ENCODE data around the gene SPATA13. TPM values are rescaled to one million over a fixed set of nuclear protein-coding genes. Genes with fewer than 3 reads are reported as not detected.

SPATA13 gene
- total RNA-seq, 1 experiment from 2014 or later, result 10.0 TPM

DNA sequence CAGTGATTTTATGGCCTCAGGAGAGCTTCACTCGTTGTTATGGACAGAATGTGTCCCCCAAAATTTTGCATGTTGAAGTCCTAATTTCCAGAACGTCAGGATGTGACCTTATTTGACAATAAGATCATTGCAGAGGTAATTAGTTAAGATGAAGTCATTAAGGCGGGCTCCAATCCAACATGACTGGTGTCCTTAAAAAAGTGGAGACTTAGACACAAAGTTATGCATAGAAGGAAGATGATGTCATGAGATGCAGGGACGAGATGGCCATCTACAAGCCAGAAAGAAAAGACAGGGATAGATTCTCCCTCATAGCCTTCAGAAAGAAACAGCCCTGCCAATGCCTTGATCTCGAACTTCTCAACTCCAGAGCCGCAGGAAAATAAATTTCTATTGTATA, 25.8 kb upstream of the SPATA13 start:
- in situ Hi-C loops (cut with HindIII; ENCODE audit: low pct_unique_long_range_greater_than_20kb, low sequenced_read_pairs), result no loop called here
- DNase-seq (ENCODE audit: low read depth), result no peak

GRCh38 chr13:24135674-24136300, 24.7 kb upstream of the SPATA13 start:
- in situ Hi-C loops (cut with HindIII; ENCODE audit: low pct_unique_long_range_greater_than_20kb, low sequenced_read_pairs), result no loop called here
- DNase-seq (ENCODE audit: low read depth), result no peak

- in situ Hi-C loops (cut with HindIII; ENCODE audit: low pct_unique_long_range_greater_than_20kb, low sequenced_read_pairs), result no loop called here
- DNase-seq (ENCODE audit: low read depth), result no peak
Measured at GRCh38 chr13:24138911-24139310, 21.6 kb upstream of the SPATA13 start.

DNA sequence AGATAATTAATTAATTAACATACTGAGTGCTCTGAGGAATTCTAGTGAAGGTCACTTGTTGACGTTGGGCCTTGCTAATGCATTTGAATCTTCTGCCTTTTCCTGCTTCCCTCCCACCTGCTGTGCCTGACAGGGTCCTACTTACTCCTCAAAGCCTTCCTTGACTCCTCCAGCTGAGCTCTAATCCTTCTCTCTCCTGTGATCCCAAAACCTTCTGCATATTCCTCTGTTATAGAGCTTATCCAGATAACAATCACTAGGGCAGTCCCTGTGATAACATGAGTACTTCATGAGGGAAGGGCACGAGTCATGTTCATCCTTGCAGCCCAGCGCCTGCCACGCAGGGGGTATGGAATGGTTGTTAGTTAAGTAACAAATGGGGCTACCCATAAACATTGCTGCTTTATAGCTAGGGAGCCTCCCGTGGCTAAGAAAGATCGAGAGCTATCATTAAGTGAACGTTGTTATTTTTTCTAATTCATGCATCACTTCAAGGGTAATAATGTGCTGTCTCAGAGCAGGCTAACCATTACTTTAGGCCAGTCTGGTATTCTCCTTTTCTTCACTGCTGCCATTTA, 19.1 kb upstream of the SPATA13 start:
- in situ Hi-C loops (cut with HindIII; ENCODE audit: low pct_unique_long_range_greater_than_20kb, low sequenced_read_pairs), result loop anchor here (10.0 kb wide), 1 partner anchor 73 kb away; no protein-coding TSS in a partner anchor
- no peak for DNase-seq (ENCODE audit: low read depth)

- no peak for DNase-seq (ENCODE audit: low read depth)
- in situ Hi-C loops (cut with HindIII; ENCODE audit: low pct_unique_long_range_greater_than_20kb, low sequenced_read_pairs), result loop anchor here (10.0 kb wide), 1 partner anchor 72 kb away; no protein-coding TSS in a partner anchor
Measured at GRCh38 chr13:24142453-24142852, 18.1 kb upstream of the SPATA13 start.

DNA sequence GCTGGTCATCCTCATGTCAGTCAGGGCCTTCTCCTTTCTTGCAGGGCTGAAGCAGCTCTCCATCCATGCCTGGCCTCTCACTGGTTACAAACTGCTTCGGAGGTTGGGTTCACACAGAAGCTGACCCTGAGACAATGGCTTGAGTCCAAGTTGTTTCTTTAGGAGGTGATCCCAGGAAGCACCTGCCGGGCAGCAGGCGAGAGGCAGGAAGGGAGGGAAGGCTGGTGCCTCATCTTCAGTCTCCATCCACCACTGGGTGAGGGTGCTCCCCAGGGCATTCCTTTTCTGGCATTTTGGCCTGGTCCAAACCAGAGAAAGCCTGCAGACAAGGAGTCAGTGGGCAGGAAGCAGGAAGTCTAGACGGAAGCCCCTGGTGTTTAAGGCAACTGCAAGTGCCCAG, 17.6 kb upstream of the SPATA13 start:
- DNase-seq (ENCODE audit: low read depth), result no peak
- in situ Hi-C loops (cut with HindIII; ENCODE audit: low pct_unique_long_range_greater_than_20kb, low sequenced_read_pairs), result loop anchor here (10.0 kb wide), 1 partner anchor 72 kb away; no protein-coding TSS in a partner anchor

- DNase-seq (ENCODE audit: low read depth), result no peak
- in situ Hi-C loops (cut with HindIII; ENCODE audit: low pct_unique_long_range_greater_than_20kb, low sequenced_read_pairs), result loop anchor here (10.0 kb wide), 1 partner anchor 70 kb away; no protein-coding TSS in a partner anchor
Measured at GRCh38 chr13:24145240-24145639, 15.3 kb upstream of the SPATA13 start.

- in situ Hi-C loops (cut with HindIII; ENCODE audit: low pct_unique_long_range_greater_than_20kb, low sequenced_read_pairs), result loop anchor here (10.0 kb wide), 1 partner anchor 69 kb away; no protein-coding TSS in a partner anchor
- no peak for DNase-seq (ENCODE audit: low read depth)
Measured at GRCh38 chr13:24145674-24146073, 14.8 kb upstream of the SPATA13 start.

DNA sequence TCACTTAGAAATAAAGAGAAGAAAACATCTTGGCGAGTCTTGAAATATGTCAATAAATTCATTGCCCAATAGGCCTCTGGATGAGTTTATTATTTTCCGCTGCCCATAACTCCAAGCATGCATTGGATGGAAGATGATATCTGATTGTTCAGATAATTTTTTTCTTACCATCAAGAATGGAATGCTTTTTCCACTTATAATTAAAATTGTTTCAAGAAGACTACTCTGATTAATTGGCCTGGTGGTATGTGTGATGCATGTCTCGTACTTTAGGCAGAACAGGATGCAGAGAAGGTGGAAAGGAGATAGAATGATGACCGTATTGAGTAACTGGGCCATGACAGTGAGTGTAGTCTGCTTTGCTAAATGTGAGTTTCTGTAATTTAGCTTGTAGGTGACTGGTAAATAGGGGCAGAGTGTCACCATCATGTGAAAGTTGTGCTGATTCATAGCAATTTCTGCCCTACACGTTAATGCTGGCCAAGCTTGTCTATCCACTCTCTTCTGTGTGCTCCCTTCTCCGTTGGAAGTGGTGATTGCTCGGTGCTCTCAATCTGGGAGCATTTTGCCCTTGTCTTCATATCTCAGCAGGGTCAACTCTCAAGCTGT, 13.5 kb upstream of the SPATA13 start:
- in situ Hi-C loops (cut with HindIII; ENCODE audit: low pct_unique_long_range_greater_than_20kb, low sequenced_read_pairs), result loop anchor here (10.0 kb wide), 1 partner anchor 68 kb away; no protein-coding TSS in a partner anchor

DNA sequence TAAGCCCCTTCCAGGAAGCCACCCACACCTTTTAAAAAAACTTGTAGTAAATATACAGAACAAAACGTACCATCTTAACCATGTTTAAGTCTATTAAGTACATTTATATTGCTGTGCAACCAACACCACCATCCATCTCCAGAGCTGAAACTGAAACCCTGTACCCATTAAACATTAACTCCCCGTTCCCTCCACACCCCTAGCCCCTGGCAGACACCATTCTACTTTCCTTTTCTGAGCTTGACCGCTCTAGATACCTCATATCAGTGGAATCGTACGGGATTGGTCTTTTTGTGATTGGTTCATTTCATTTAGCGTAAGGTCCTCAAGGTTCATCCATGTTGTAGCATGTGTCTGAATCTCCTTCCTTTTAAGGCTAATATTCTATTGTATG, 13.0 kb upstream of the SPATA13 start:
- no peak for DNase-seq (ENCODE audit: low read depth)
- in situ Hi-C loops (cut with HindIII; ENCODE audit: low pct_unique_long_range_greater_than_20kb, low sequenced_read_pairs), result loop anchor here (10.0 kb wide), 1 partner anchor 67 kb away; no protein-coding TSS in a partner anchor

More for the DNA sequence above, 13.5 kb upstream of the SPATA13 start:
- no peak for DNase-seq (ENCODE audit: low read depth)

DNA sequence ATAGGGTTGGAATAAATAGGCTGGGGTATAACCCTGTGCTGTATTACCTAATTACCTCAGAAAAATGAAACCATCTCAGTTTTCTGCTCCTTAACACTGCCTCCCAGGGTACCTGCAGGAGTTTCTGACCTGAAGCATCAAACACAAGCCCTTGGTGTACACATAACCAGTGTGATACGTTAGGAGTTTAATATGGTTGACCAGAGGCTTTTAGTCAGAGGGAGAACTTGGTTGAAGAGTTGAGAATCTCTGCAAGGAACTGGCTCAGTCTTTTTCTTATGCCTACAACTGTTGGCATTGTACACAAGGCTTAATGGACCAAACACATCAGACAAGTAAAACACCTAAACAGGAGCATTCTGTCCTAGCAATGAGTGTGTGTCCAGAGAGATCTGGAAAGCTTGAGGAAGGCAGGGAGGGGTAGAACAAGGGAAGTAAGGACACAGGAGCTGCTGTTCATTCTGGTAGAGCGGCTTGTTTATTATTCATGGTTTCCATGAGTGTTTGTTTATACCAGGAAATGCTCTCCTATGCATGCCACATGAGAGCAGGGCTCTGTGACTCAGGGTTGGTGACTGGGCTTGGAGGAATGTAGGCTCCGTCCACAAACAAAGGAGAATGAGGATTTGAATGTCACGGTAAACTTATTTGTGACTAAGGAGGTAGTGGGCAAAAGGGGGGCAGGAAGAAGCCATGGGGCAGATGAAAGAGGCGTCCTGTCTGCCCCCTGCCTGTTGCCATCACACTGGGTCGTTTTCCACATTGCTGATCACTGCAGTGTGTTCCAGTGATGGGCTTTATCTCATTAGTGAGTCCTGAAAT, 11.9 kb upstream of the SPATA13 start:
- peak; percentile 90 for DNase-seq (ENCODE audit: low read depth)
- in situ Hi-C loops (cut with HindIII; ENCODE audit: low pct_unique_long_range_greater_than_20kb, low sequenced_read_pairs), result loop anchor here (10.0 kb wide), 1 partner anchor 66 kb away; no protein-coding TSS in a partner anchor

- in situ Hi-C loops (cut with HindIII; ENCODE audit: low pct_unique_long_range_greater_than_20kb, low sequenced_read_pairs), result loop anchor here (10.0 kb wide), 1 partner anchor 65 kb away; no protein-coding TSS in a partner anchor
- no peak for DNase-seq (ENCODE audit: low read depth)
Measured at GRCh38 chr13:24149246-24150032, 11.1 kb upstream of the SPATA13 start.

- in situ Hi-C loops (cut with HindIII; ENCODE audit: low pct_unique_long_range_greater_than_20kb, low sequenced_read_pairs), result no loop called here
- DNase-seq (ENCODE audit: low read depth), result no peak
Measured at GRCh38 chr13:24150572-24150971, 9.9 kb upstream of the SPATA13 start.

GRCh38 chr13:24151864-24152263, 8.7 kb upstream of the SPATA13 start:
- no peak for DNase-seq (ENCODE audit: low read depth)
- in situ Hi-C loops (cut with HindIII; ENCODE audit: low pct_unique_long_range_greater_than_20kb, low sequenced_read_pairs), result no loop called here

DNA sequence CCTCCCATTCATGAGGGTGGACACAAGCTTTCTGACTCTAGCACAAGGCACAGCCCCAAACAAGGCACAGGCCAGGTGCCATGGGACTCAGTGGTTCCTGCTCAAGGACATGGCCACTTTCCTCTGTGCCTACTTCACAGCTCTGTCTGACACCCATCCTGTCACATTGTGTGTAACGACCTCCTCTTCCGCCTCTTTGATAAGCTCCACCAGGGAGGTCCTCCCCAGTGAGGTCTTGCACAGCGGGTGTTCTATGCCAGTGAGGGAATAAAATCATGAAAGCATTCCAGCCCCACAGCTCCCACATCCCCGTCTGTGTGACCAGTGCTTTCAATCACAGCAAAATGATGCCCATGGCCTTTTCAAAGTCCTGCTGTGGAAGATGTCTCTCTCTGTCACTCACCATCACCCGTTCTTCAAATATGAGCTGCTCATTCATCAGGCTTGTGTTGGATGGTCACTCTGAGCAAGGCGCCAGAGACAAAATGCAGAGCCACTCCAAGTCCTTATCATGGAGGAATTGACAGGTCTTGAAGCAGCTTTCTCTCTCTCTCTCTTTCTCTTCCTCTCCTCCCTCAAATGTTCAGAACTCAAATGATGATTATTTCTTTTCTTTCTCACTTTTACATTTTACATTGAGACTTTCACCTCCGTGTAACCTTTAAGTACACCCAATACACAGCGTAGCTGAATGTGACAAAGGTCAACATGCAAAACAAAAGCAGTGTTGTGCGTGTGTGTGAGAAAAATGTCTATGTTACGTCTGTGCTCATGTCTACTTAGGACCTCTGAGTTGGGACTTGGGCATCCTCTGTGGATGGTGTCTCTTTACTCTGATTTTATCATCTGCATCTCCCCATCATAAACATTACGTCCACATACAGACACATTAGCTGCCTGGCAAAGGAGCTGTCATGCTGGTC, 8.0 kb upstream of the SPATA13 start:
- DNase-seq (ENCODE audit: low read depth), result no peak
- in situ Hi-C loops (cut with HindIII; ENCODE audit: low pct_unique_long_range_greater_than_20kb, low sequenced_read_pairs), result no loop called here

GRCh38 chr13:24153347-24153746, 7.2 kb upstream of the SPATA13 start:
- no peak for DNase-seq (ENCODE audit: low read depth)
- in situ Hi-C loops (cut with HindIII; ENCODE audit: low pct_unique_long_range_greater_than_20kb, low sequenced_read_pairs), result no loop called here

All from Caki2 (cell line).